Natural killer cell (primary cell): ENCODE measurements around the gene PHACTR1. TPM values are rescaled to one million over a fixed set of nuclear protein-coding genes. Genes with fewer than 3 reads are reported as not detected.

Experiments
- ATAC-seq, 3 donors: fragments of 150-1000 bp in 2 of 3; fragments of 200-7000 bp in 1 of 3; cut with Tn5 transposase; 1 replicate in 1 of 3; 2 replicates in 2 of 3; pipeline ENCODE4 v1.10.0; 2021; ENCODE audit warnings: mild to moderate bottlenecking in 2 of 3, moderate library complexity in 2 of 3
- DNase-seq, 2 donors: peaks; one replicate each; pipeline versions ENCODE4 v3.0.0 to v3.0.0-alpha.2; 2013 to 2021; ENCODE audit warnings: mixed read lengths in 1 of 2
- H3K27ac ChIP-seq: one replicate; pipeline ENCODE4 v1.5.1; 2013; ENCODE audit warnings: mild to moderate bottlenecking, low read length
- H3K27me3 ChIP-seq: one replicate; pipeline ENCODE4 v1.6.1; 2013; ENCODE audit warnings: low read length; ENCODE audit not compliant: control insufficient read depth, insufficient read depth
- H3K36me3 ChIP-seq: one replicate; pipeline ENCODE4 v1.6.1; 2013; ENCODE audit warnings: low read length; ENCODE audit not compliant: control insufficient read depth, insufficient read depth
- H3K4me1 ChIP-seq: one replicate; pipeline ENCODE4 v1.6.1; 2013; ENCODE audit warnings: low read length; ENCODE audit not compliant: control insufficient read depth, insufficient read depth
- H3K4me3 ChIP-seq: one replicate; pipeline ENCODE4 v1.5.1; 2013; ENCODE audit warnings: low read length
- H3K9me3 ChIP-seq: one replicate; pipeline ENCODE4 v1.6.1; 2013; ENCODE audit warnings: low read length; ENCODE audit not compliant: control insufficient read depth, insufficient read depth
- H3K27ac Mint-ChIP-seq, 2 donors: one replicate each; pipeline ENCODE4 v1.8.0; 2022; ENCODE audit warnings: mild to moderate bottlenecking in 2 of 2, mixed read lengths in 2 of 2, moderate library complexity in 1 of 2
- H3K27me3 Mint-ChIP-seq, 2 donors: one replicate each; pipeline ENCODE4 v1.8.0; 2022; ENCODE audit warnings: low read depth in 2 of 2, mixed read lengths in 2 of 2
- H3K36me3 Mint-ChIP-seq: one replicate; pipeline ENCODE4 v1.8.0; 2022; ENCODE audit warnings: mixed read lengths
- H3K4me1 Mint-ChIP-seq, 2 donors: one replicate each; pipeline ENCODE4 v1.8.0; 2022; ENCODE audit warnings: mixed read lengths in 2 of 2
- H3K4me3 Mint-ChIP-seq: one replicate; pipeline ENCODE4 v1.8.0; 2022; ENCODE audit warnings: mild to moderate bottlenecking, moderate library complexity, mixed read lengths
- H3K9me3 Mint-ChIP-seq, 2 donors: one replicate each; pipeline ENCODE4 v1.8.0; 2022; ENCODE audit warnings: mixed read lengths in 2 of 2
- WGBS: methylation state at CpG from one replicate; pipeline ENCODE4 v1.1.7; 2013; ENCODE audit warnings: missing lambda C conversion rate; ENCODE audit not compliant: insufficient coverage; 5-methylcytosine and 5-hydroxymethylcytosine counted together
- intact Hi-C: fragments of 100-400 bp; cut with micrococcal nuclease; formaldehyde crosslinking; loops from one replicate; pipeline ENCODE4 v1.14.2; 2022
- total RNA-seq, 4 donors: library from RNA; stranded (reverse); fragments of 120-200 nt in 1 of 4; gene quantifications; one replicate each; pipeline versions ENCODE4 v1.2.3 to v1.2.4, GENCODE V29; 2013 to 2022
- TF ChIP-seq, protein P1 (sequence below): fragments of 200-600 bp; IDR thresholded peaks from one replicate; pipeline ENCODE4 v1.8.0; 2022; ENCODE audit warnings: antibody characterized with exemption

PHACTR1 gene
- total RNA-seq, 3 donors from 2014 or later (not counting 1 experiment from before 2014, with no cell fraction given): 5.2 to 19.0 (median 5.4) TPM

DNA sequence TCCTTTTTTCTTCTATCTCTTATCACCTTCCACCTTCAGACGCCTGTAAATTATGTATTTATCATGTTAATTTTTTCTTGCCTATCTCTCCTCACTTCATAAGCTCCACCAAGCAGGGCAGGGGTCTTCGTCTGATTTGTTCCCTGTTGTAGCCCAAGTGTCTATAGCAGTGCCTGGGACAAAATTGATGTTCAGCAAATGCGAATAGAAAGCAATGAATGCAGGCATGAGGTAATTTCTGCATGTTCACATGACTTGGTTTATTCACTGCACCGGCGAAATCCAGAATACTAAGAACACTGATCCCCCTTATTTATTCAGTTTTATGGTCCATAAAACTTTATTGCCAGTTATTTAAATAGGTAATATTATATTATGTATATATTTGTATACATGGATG lies 449.7 kb downstream of the PHACTR1 start:
- TF ChIP-seq, protein P1, sequence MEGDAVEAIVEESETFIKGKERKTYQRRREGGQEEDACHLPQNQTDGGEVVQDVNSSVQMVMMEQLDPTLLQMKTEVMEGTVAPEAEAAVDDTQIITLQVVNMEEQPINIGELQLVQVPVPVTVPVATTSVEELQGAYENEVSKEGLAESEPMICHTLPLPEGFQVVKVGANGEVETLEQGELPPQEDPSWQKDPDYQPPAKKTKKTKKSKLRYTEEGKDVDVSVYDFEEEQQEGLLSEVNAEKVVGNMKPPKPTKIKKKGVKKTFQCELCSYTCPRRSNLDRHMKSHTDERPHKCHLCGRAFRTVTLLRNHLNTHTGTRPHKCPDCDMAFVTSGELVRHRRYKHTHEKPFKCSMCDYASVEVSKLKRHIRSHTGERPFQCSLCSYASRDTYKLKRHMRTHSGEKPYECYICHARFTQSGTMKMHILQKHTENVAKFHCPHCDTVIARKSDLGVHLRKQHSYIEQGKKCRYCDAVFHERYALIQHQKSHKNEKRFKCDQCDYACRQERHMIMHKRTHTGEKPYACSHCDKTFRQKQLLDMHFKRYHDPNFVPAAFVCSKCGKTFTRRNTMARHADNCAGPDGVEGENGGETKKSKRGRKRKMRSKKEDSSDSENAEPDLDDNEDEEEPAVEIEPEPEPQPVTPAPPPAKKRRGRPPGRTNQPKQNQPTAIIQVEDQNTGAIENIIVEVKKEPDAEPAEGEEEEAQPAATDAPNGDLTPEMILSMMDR: no peak
- Mint-ChIP-seq H3K4me3 (no peak overlapping the region), H3K27ac (no peak overlapping the region), H3K4me1 (peaks cover 6% of the 10 kb centered on the region in 2 donors), H3K36me3 (no peaks in the 10 kb centered on the region), H3K9me3 (no peaks in the 10 kb centered on the region), H3K27me3 (peaks cover 20% of the 10 kb centered on the region in 2 donors)
- Histone ChIP-seq H3K27ac (no peak overlapping the region), H3K4me3 (no peak overlapping the region), H3K27me3 (no peaks in the 10 kb centered on the region), H3K9me3 (no peaks in the 10 kb centered on the region), H3K4me1 (no peaks in the 10 kb centered on the region), H3K36me3 (no peaks in the 10 kb centered on the region)
- no peak for ATAC-seq
- no peak for DNase-seq
- intact Hi-C loops: no loop called here
- WGBS: 96% methylated on average over 2 of the region's 5 CpGs

GRCh38 chr6:13166916-13167315 lies 450.3 kb downstream of the PHACTR1 start:
- no peaks in the 10 kb centered on the region for H3K9me3 Mint-ChIP-seq
- 84% methylated on average over 3 of the region's 3 CpGs for WGBS
- no peaks in the 10 kb centered on the region for H3K27me3 ChIP-seq
- no peak overlapping the region for H3K27ac ChIP-seq
- no peaks in the 10 kb centered on the region for H3K36me3 Mint-ChIP-seq
- ATAC-seq (no peak), DNase-seq (no peak)
- intact Hi-C loops: no loop called here
- TF ChIP-seq, protein P1: no peak
- H3K4me1 ChIP-seq: no peaks in the 10 kb centered on the region
- peaks cover 6% of the 10 kb centered on the region in 2 donors for H3K4me1 Mint-ChIP-seq
- H3K27me3 Mint-ChIP-seq: peaks cover 17 to 21% of the 10 kb centered on the region in 2 donors
- H3K27ac Mint-ChIP-seq: no peak overlapping the region
- no peak overlapping the region for H3K4me3 ChIP-seq
- H3K36me3 ChIP-seq: no peaks in the 10 kb centered on the region
- no peaks in the 10 kb centered on the region for H3K9me3 ChIP-seq
- H3K4me3 Mint-ChIP-seq: no peak overlapping the region

- Mint-ChIP-seq H3K27me3 (peaks cover 23 to 35% of the 10 kb centered on the region in 2 donors), H3K36me3 (no peaks in the 10 kb centered on the region), H3K4me3 (no peak overlapping the region), H3K9me3 (no peaks in the 10 kb centered on the region), H3K4me1 (no peaks in the 10 kb centered on the region), H3K27ac (no peak overlapping the region)
- Histone ChIP-seq H3K9me3 (no peaks in the 10 kb centered on the region), H3K4me1 (no peaks in the 10 kb centered on the region), H3K27ac (no peak overlapping the region), H3K36me3 (no peaks in the 10 kb centered on the region), H3K27me3 (no peaks in the 10 kb centered on the region), H3K4me3 (no peak overlapping the region)
- no peak for ATAC-seq
- TF ChIP-seq, protein P1: no peak
- WGBS: 96% methylated on average over 3 of the region's 3 CpGs
- no peak for DNase-seq
- intact Hi-C loops: no loop called here
These were observed 455.7 kb downstream of the PHACTR1 start for GRCh38 chr6:13172291-13172690.

DNA sequence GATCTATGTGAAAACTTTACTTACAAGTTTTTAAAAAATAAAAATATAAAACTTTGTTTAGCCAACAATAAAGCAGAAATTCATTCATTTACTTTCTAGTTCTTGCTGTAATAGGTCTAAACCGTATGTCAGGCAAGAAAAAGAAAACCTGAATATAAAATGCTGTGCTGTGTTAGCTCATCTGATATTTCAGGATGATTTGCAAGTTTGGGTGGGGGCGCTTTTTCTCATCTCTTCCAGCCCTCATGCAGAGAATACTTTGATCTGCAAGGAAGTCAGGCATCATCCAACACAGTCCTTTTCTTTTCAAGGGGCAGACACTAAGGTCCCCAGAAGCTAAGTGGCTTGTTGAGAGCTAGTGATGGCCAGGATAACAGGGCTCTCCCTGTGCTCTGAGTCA lies 458.5 kb downstream of the PHACTR1 start:
- ATAC-seq (no peak), DNase-seq (no peak)
- Histone ChIP-seq H3K27ac (no peak overlapping the region), H3K36me3 (no peaks in the 10 kb centered on the region), H3K4me3 (no peak overlapping the region), H3K4me1 (no peaks in the 10 kb centered on the region), H3K9me3 (no peaks in the 10 kb centered on the region), H3K27me3 (no peaks in the 10 kb centered on the region)
- Mint-ChIP-seq H3K4me3 (no peak overlapping the region), H3K36me3 (no peaks in the 10 kb centered on the region), H3K27me3 (peaks cover 13 to 26% of the 10 kb centered on the region in 2 donors), H3K27ac (no peak overlapping the region), H3K9me3 (no peaks in the 10 kb centered on the region), H3K4me1 (peaks cover 4 to 6% of the 10 kb centered on the region in 2 donors)
- TF ChIP-seq, protein P1: no peak
- intact Hi-C loops: no loop called here
- WGBS: 80% methylated on average over 1 of the region's 2 CpGs
